Neural cell (in vitro differentiated cells): ENCODE results near the gene ADIPOQ.

Experiments
- EP300 ChIP-seq: fragments of 450-650 bp; conservative IDR thresholded peaks from 2 replicates; pipeline ENCODE4 v1.6.1; 2014; ENCODE audit warnings: antibody characterized with exemption, mild to moderate bottlenecking, moderate library complexity; ENCODE audit not compliant: poor library complexity, severe bottlenecking
- EZH2 ChIP-seq: fragments of 200-600, 300-800 bp; shearing (Covaris generic), sonication (generic); IDR thresholded peaks from 2 replicates; pipeline ENCODE4 v1.6.1; 2014; ENCODE audit warnings: antibody characterized with exemption, low read length, borderline replicate concordance, mild to moderate bottlenecking; ENCODE audit not compliant: insufficient read depth, poor library complexity, severe bottlenecking
- MXI1 ChIP-seq: fragments of 450-650 bp; conservative IDR thresholded peaks from 2 replicates; pipeline ENCODE4 v1.6.1; 2014; ENCODE audit warnings: antibody characterized with exemption, mild to moderate bottlenecking; ENCODE audit not compliant: poor library complexity, severe bottlenecking
- POLR2AphosphoS5 ChIP-seq: IDR thresholded peaks from 2 replicates; pipeline ENCODE4 v1.6.1; 2012
- RAD21 ChIP-seq: fragments of 450-650 bp; conservative IDR thresholded peaks from 2 replicates; pipeline ENCODE4 v1.6.1; 2014; ENCODE audit warnings: antibody characterized with exemption, mild to moderate bottlenecking, moderate library complexity
- SMC3 ChIP-seq: fragments of 450-650 bp; conservative IDR thresholded peaks from 2 replicates; pipeline ENCODE4 v1.6.1; 2014; ENCODE audit warnings: antibody characterized with exemption, mild to moderate bottlenecking, moderate library complexity; ENCODE audit not compliant: poor library complexity
- TF ChIP-seq, protein P1 (sequence below): fragments of 450-650 bp; IDR thresholded peaks from 2 replicates; pipeline ENCODE4 v1.5.1; 2014; ENCODE audit warnings: antibody characterized with exemption, mild to moderate bottlenecking, moderate library complexity; ENCODE audit not compliant: poor library complexity, severe bottlenecking
- TF ChIP-seq, protein P2 (sequence below): IDR thresholded peaks from 2 replicates; pipeline ENCODE4 v1.6.1; 2012; ENCODE audit warnings: borderline replicate concordance

DNA sequence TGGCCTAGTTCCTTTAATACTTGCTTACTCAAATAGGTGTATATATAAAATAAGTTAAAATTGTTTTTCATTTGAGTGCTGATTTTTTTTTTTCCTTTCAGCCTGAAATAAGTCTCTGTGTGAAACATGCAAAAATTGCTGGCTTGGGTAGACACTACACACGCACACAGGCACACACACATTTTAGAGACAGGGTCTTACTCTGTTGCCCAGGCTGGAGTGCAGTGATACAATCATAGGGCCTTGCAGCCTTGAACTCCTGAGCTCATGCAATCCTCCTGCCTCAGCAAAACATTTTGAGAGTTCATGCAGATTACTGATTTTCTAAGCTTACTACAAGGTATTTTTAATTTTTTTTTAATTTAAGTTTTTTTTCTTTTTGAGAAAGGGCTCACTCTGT, 23.6 kb upstream of the ADIPOQ start:
- TF ChIP-seq, protein P1, sequence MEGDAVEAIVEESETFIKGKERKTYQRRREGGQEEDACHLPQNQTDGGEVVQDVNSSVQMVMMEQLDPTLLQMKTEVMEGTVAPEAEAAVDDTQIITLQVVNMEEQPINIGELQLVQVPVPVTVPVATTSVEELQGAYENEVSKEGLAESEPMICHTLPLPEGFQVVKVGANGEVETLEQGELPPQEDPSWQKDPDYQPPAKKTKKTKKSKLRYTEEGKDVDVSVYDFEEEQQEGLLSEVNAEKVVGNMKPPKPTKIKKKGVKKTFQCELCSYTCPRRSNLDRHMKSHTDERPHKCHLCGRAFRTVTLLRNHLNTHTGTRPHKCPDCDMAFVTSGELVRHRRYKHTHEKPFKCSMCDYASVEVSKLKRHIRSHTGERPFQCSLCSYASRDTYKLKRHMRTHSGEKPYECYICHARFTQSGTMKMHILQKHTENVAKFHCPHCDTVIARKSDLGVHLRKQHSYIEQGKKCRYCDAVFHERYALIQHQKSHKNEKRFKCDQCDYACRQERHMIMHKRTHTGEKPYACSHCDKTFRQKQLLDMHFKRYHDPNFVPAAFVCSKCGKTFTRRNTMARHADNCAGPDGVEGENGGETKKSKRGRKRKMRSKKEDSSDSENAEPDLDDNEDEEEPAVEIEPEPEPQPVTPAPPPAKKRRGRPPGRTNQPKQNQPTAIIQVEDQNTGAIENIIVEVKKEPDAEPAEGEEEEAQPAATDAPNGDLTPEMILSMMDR = no peak
- TF ChIP-seq POLR2AphosphoS5 = no peak
- no peak for TF ChIP-seq EZH2
- no peak for TF ChIP-seq MXI1
- no peak for TF ChIP-seq EP300
- TF ChIP-seq, protein P2, sequence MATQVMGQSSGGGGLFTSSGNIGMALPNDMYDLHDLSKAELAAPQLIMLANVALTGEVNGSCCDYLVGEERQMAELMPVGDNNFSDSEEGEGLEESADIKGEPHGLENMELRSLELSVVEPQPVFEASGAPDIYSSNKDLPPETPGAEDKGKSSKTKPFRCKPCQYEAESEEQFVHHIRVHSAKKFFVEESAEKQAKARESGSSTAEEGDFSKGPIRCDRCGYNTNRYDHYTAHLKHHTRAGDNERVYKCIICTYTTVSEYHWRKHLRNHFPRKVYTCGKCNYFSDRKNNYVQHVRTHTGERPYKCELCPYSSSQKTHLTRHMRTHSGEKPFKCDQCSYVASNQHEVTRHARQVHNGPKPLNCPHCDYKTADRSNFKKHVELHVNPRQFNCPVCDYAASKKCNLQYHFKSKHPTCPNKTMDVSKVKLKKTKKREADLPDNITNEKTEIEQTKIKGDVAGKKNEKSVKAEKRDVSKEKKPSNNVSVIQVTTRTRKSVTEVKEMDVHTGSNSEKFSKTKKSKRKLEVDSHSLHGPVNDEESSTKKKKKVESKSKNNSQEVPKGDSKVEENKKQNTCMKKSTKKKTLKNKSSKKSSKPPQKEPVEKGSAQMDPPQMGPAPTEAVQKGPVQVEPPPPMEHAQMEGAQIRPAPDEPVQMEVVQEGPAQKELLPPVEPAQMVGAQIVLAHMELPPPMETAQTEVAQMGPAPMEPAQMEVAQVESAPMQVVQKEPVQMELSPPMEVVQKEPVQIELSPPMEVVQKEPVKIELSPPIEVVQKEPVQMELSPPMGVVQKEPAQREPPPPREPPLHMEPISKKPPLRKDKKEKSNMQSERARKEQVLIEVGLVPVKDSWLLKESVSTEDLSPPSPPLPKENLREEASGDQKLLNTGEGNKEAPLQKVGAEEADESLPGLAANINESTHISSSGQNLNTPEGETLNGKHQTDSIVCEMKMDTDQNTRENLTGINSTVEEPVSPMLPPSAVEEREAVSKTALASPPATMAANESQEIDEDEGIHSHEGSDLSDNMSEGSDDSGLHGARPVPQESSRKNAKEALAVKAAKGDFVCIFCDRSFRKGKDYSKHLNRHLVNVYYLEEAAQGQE = no peak
- no peak for TF ChIP-seq SMC3
- no peak for TF ChIP-seq RAD21
